ENCODE results near the gene FGF6. TPM values are rescaled to one million over a fixed set of nuclear protein-coding genes. Genes with fewer than 3 reads are reported as not detected.

FGF6 gene
- polyA plus RNA-seq, 1 experiment: not detected

- ChIA-PET CTCF (interaction anchor here (0.7 to 1.9 kb wide), 2 partner anchors 16 to 62 kb away, joined by 3 to 5 read pairs; no protein-coding TSS in a partner anchor), POLR2A (no interaction called here)
- no peaks in the 10 kb centered on the region for H3K36me3 ChIP-seq (ENCODE audit: control insufficient read depth, insufficient read depth, low read length)
- H3K4me3 ChIP-seq (ENCODE audit: low read depth, low read length): no peak overlapping the region
- TF ChIP-seq CTCF (IDR thresholded peaks at IDR 0.05; ENCODE audit: insufficient read depth, low read depth, low read length): no peak
- peaks cover 7% of the 10 kb centered on the region for H3K27me3 ChIP-seq (ENCODE audit: control insufficient read depth, insufficient read depth, low read length)
- DNase-seq (ENCODE audit: low read depth): no peak
Measured at GRCh38 chr12:4417936-4418335, 27.7 kb downstream of the FGF6 start.

DNA sequence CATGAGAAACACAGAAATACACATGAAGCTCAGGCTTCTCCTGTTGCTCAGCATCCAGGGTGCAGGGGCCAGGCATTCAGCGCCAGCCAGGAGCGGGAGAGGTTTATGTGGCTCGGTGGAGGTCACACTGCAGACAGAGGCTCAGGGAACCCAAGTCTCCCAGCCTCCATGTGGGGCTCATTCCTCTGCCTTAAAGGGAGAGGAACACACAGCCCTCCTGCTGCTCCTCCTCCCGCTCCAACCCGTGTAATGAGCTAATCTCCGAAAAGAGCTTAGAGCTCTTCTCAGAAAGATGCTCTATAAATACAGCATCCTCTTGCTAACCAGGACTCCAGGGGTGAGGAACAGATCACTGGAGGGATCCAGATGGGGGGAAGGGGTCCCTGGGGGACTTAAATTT lies 28.2 kb downstream of the FGF6 start:
- CTCF ChIA-PET: interaction anchor here (0.7 to 1.9 kb wide), 2 partner anchors 15 to 61 kb away, joined by 3 to 5 read pairs; no protein-coding TSS in a partner anchor
- Histone ChIP-seq H3K36me3 (ENCODE audit: control insufficient read depth, insufficient read depth, low read length) (no peaks in the 10 kb centered on the region), H3K27me3 (ENCODE audit: control insufficient read depth, insufficient read depth, low read length) (peaks cover 7% of the 10 kb centered on the region), H3K4me3 (ENCODE audit: low read depth, low read length) (no peak overlapping the region)
- no peak for TF ChIP-seq CTCF (IDR thresholded peaks at IDR 0.05; ENCODE audit: insufficient read depth, low read depth, low read length)
- no peak for DNase-seq (ENCODE audit: low read depth)
- POLR2A ChIA-PET: no interaction called here

DNA sequence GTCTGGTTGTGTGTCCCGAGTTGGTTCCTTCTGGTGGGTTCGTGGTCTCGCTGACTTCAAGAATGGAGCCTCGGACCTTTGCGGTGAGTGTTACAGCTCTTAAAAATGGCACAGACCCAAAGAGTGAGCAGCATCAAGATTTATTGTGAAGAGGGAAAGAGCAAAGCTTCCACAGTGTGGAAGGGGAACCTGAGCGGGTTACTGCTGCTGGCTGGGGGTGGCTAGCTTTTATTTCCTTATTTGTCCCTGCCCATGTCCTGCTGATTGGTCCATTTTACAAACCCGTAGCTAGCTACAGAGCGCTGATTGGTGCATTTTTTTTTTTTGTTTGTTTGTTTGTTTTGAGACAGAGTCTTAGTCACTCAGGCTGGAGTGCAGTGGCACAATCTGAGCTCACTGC lies 29.3 kb downstream of the FGF6 start:
- Histone ChIP-seq H3K36me3 (ENCODE audit: control insufficient read depth, insufficient read depth, low read length) (no peaks in the 10 kb centered on the region), H3K27me3 (ENCODE audit: control insufficient read depth, insufficient read depth, low read length) (peaks cover 7% of the 10 kb centered on the region), H3K4me3 (ENCODE audit: low read depth, low read length) (no peak overlapping the region)
- CTCF ChIA-PET: interaction anchor here (0.6 kb wide), 1 partner anchor 14 kb away, joined by 3 read pairs; no protein-coding TSS in a partner anchor
- POLR2A ChIA-PET: no interaction called here
- DNase-seq (ENCODE audit: low read depth): no peak
- no peak for TF ChIP-seq CTCF (IDR thresholded peaks at IDR 0.05; ENCODE audit: insufficient read depth, low read depth, low read length)

DNA sequence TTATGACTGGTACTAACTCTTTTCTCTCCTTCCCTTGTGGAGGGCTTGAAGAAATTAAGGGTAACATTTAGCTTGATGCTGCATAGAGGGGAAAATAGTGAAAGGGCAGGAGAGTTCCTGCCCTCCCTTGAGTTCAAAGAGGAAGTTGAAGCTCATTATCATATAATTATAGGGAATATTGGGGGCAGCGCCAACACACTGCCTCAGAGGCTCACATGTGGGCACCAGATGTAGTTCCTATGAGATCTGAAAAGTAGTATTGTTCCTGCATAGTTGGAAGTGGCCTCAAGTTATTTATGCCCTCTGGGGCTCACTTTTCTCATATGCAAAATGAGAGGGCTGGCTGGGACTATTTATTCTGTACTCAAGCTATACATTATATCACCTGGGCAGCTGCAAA lies 33.1 kb downstream of the FGF6 start:
- no peak for TF ChIP-seq CTCF (IDR thresholded peaks at IDR 0.05; ENCODE audit: insufficient read depth, low read depth, low read length)
- Histone ChIP-seq H3K4me3 (ENCODE audit: low read depth, low read length) (no peak overlapping the region), H3K27me3 (ENCODE audit: control insufficient read depth, insufficient read depth, low read length) (peaks cover 3% of the 10 kb centered on the region), H3K36me3 (ENCODE audit: control insufficient read depth, insufficient read depth, low read length) (no peaks in the 10 kb centered on the region)
- ChIA-PET POLR2A (no interaction called here), CTCF (interaction anchor here (4.1 kb wide), 1 partner anchor 8 kb away, joined by 21 read pairs; no protein-coding TSS in a partner anchor)
- no peak for DNase-seq (ENCODE audit: low read depth)

DNA sequence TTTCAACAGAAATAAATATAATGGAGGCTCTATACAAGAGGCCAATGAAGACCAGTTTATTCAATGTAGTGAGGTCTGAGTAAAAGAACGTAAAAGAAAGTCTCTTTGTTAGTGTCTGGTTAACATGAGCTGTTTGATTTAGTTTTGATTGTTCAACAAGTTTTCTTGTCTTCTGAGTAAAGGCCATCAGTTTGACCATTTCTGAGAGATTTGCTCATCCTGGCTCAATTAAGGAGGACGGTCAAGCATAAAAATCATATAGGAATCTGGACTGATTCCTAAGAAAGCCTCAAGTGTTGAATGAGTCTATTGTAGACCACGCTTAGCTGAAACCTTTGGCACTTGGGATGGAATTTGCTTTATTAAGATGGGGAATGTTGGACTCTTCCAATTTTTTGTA lies 33.6 kb downstream of the FGF6 start:
- DNase-seq (ENCODE audit: low read depth): no peak
- H3K27me3 ChIP-seq (ENCODE audit: control insufficient read depth, insufficient read depth, low read length): peaks cover 2% of the 10 kb centered on the region
- ChIA-PET POLR2A (no interaction called here), CTCF (interaction anchor here (1.2 to 4.1 kb wide), 2 partner anchors 9 to 12 kb away, joined by 3 to 21 read pairs; no protein-coding TSS in a partner anchor)
- no peak overlapping the region for H3K4me3 ChIP-seq (ENCODE audit: low read depth, low read length)
- no peak for TF ChIP-seq CTCF (IDR thresholded peaks at IDR 0.05; ENCODE audit: insufficient read depth, low read depth, low read length)
- H3K36me3 ChIP-seq (ENCODE audit: control insufficient read depth, insufficient read depth, low read length): no peaks in the 10 kb centered on the region
